CD4-positive, alpha-beta T cell treated with Interleukin-2 at 100 ng/mL for 4 hours (primary cell): ENCODE measurements around the gene TMEM132D.

Source experiments
- DNase-seq: peaks from one replicate; pipeline ENCODE4 v3.0.0-alpha.2; 2020; ENCODE audit warnings: low spot score

Gene TMEM132D

GRCh38 chr12:129337413-129337812 lies 566.4 kb downstream of the TMEM132D start:
- DNase-seq: no peak

- no peak for DNase-seq
These were observed 568.1 kb downstream of the TMEM132D start for GRCh38 chr12:129335773-129336172.

GRCh38 chr12:129332286-129332685 lies 571.5 kb downstream of the TMEM132D start:
- no peak for DNase-seq

- DNase-seq: no peak
These were observed 572.3 kb downstream of the TMEM132D start for GRCh38 chr12:129331356-129332085.

- DNase-seq: no peak
These were observed 575.6 kb downstream of the TMEM132D start for GRCh38 chr12:129328235-129328634.

GRCh38 chr12:129325566-129325965 lies 578.3 kb downstream of the TMEM132D start:
- DNase-seq: no peak

GRCh38 chr12:129312048-129312447 lies 591.8 kb downstream of the TMEM132D start:
- DNase-seq: no peak

GRCh38 chr12:129310346-129310745 lies 593.5 kb downstream of the TMEM132D start:
- DNase-seq: no peak

GRCh38 chr12:129305851-129306250 lies 598.0 kb downstream of the TMEM132D start:
- DNase-seq: no peak

- no peak for DNase-seq
These were observed 599.3 kb downstream of the TMEM132D start for GRCh38 chr12:129304529-129304928.

GRCh38 chr12:129300011-129300410 lies 603.8 kb downstream of the TMEM132D start:
- no peak for DNase-seq

- DNase-seq: no peak
These were observed 604.9 kb downstream of the TMEM132D start for GRCh38 chr12:129298921-129299320.

- DNase-seq: no peak
These were observed 607.2 kb downstream of the TMEM132D start for GRCh38 chr12:129296671-129297070.

GRCh38 chr12:129294868-129295267 lies 609.0 kb downstream of the TMEM132D start:
- no peak for DNase-seq

GRCh38 chr12:129279771-129280170 lies 624.1 kb downstream of the TMEM132D start:
- no peak for DNase-seq

GRCh38 chr12:129276361-129277060 lies 627.3 kb downstream of the TMEM132D start:
- DNase-seq: no peak

- DNase-seq: no peak
These were observed 633.9 kb downstream of the TMEM132D start for GRCh38 chr12:129269756-129270495.

GRCh38 chr12:129258781-129259318 lies 645.0 kb downstream of the TMEM132D start:
- DNase-seq: no peak

- no peak for DNase-seq
These were observed 646.3 kb downstream of the TMEM132D start for GRCh38 chr12:129257524-129257923.

GRCh38 chr12:129246630-129247029 lies 657.2 kb downstream of the TMEM132D start:
- no peak for DNase-seq

- DNase-seq: no peak
These were observed 658.1 kb downstream of the TMEM132D start for GRCh38 chr12:129245769-129246168.

- no peak for DNase-seq
These were observed 662.0 kb downstream of the TMEM132D start for GRCh38 chr12:129241852-129242251.

GRCh38 chr12:129237881-129238280 lies 665.9 kb downstream of the TMEM132D start:
- no peak for DNase-seq
